GM10266 (cell line): ENCODE measurements around the gene CAPN9.

ENCODE experiments used
- DNase-seq: peaks from one replicate; pipeline ENCODE4 v3.0.0; 2012; ENCODE audit errors: extremely low spot score
- TF ChIP-seq, protein P1 (sequence below): IDR thresholded peaks from 2 replicates; pipeline ENCODE4 v1.5.1; 2012; ENCODE audit warnings: mild to moderate bottlenecking, low read depth; ENCODE audit not compliant: control insufficient read depth, insufficient read depth; ENCODE audit errors: missing control alignments

Gene CAPN9

GRCh38 chr1:230818367-230818766, 71.2 kb downstream of the CAPN9 start:
- TF ChIP-seq, protein P1, sequence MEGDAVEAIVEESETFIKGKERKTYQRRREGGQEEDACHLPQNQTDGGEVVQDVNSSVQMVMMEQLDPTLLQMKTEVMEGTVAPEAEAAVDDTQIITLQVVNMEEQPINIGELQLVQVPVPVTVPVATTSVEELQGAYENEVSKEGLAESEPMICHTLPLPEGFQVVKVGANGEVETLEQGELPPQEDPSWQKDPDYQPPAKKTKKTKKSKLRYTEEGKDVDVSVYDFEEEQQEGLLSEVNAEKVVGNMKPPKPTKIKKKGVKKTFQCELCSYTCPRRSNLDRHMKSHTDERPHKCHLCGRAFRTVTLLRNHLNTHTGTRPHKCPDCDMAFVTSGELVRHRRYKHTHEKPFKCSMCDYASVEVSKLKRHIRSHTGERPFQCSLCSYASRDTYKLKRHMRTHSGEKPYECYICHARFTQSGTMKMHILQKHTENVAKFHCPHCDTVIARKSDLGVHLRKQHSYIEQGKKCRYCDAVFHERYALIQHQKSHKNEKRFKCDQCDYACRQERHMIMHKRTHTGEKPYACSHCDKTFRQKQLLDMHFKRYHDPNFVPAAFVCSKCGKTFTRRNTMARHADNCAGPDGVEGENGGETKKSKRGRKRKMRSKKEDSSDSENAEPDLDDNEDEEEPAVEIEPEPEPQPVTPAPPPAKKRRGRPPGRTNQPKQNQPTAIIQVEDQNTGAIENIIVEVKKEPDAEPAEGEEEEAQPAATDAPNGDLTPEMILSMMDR = no peak
- DNase-seq = no peak

GRCh38 chr1:230818901-230819300, 71.7 kb downstream of the CAPN9 start:
- DNase-seq = no peak
- TF ChIP-seq, protein P1 = no peak

DNA sequence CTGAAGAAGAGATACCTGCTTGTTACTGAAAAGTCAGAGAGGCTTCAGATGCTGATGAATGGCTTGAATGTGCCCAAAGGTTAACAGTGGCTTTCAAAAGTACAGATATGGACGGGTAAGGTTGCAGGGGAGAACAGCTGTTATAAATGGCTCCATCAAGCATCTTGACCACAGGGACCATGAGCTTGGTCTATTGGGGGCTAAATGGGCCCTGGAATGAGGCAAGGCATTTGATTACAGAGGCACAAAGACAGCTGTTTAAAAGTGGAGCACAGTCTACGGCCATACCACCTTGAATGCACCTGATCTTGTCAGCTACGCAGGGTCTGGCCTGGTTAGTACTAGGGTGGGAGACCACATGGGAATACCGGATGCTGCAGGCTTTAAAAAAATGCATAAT, 72.8 kb downstream of the CAPN9 start:
- TF ChIP-seq, protein P1 = no peak
- no peak for DNase-seq

- TF ChIP-seq, protein P1 = no peak
- no peak for DNase-seq
Observed at GRCh38 chr1:230820568-230820967, 73.4 kb downstream of the CAPN9 start.

- TF ChIP-seq, protein P1 = no peak
- no peak for DNase-seq
Observed at GRCh38 chr1:230821346-230821745, 74.2 kb downstream of the CAPN9 start.

DNA sequence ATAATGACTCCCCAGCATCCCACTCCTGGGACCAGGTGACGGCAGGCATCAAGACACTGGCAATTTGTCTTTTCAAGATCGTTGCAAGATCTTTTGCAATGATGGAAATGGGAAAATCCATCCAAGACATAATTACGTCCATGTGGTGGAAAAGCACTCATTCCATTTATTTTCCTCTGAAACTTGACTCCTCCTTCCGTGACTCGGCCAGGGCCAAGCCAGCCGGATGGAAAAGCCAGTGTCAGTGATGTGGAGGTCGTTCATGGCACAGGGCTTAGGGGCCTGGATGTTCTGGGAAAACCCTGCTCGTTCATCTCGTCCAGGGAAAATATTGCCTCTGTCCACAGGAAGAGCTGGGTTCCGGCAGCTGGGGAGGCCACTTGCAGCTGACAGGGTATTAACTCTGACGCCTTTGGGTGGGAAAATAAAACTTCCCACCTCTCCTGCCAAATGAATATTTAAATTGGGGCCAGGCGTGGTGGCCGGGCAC, 74.9 kb downstream of the CAPN9 start:
- no peak for DNase-seq
- TF ChIP-seq, protein P1 = no peak

DNA sequence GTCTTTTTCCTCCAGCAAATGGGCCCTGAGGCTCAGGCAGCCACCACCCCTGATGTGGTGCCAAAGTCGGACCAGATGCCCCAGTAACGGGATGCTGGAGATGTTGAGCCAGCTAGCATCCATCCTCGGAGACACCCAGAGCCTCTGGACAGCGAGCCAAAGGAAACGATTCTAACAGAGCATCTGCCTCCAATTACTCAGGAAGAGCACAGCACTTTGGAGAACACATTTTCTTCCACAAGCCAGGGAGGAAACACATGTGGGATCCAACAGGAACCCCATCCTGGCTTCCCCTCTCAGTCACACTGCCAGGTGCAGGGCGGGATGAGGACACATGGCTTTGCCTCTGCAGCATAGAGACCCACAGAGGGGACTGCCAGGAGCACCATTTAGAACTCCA, 76.2 kb downstream of the CAPN9 start:
- no peak for DNase-seq
- TF ChIP-seq, protein P1 = no peak
